ENCODE measurements around the gene PUS1. TPM values are rescaled to one million over a fixed set of nuclear protein-coding genes. Genes with fewer than 3 reads are reported as not detected.

The PUS1 gene
- total RNA-seq, 1 experiment from 2014 or later = 117 TPM

DNA sequence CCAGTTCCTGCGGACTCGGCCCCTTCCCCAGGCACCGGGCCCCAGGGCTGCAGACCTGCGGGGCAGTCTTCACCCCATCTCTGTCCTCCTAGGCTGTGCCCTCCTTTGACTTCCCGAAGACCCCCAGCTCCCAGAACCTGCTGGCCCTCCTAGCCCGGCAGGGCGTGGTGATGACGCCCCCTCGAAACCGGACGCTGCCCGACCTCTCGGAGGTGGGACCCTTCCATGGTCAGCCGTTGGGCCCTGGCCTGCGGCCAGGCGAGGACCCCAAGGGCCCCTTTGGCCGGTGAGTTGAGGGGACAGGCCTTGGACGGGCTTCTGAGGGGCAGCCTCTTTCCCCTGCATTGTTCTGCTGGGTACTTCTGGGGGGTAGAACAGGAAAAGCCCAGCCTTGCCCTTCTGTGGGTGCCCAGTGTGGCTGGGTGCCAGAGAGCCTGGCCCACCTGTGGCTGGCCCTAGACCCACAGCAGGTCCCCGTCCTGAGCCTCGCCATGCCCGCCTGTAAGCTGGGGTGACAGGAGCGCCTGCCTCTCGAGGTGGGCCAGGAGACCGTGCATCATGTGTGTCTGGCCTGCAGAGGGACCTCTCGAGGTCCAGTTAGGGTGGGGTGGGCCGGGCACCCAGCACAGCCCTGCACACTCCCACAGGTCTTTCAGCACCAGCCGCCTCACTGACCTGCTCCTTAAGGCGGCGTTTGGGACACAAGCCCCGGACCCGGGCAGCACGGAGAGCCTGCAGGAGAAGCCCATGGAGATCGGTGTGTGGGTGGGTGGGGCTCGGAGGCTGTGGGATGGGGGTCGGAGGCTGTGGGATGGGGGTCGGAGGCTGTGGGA lies 12.6 kb upstream of the PUS1 start:
- Histone ChIP-seq H2BK120ac (ENCODE audit: low read depth, low read length, poor library complexity, severe bottlenecking) (no peak overlapping the region), H2BK12ac (ENCODE audit: insufficient read length, low read depth, low read length) (no peak overlapping the region), H3K79me1 (ENCODE audit: insufficient read depth, low read depth, low read length, poor library complexity, severe bottlenecking) (no peaks in the 10 kb centered on the region), H2BK20ac (ENCODE audit: low read depth, low read length, poor library complexity, severe bottlenecking) (no peak overlapping the region), H2BK15ac (ENCODE audit: low read depth, low read length) (no peak overlapping the region), H3K9me3 (ENCODE audit: control insufficient read depth, low read depth, low read length) (no peaks in the 10 kb centered on the region), H4K91ac (ENCODE audit: insufficient read length, low read depth, low read length) (no peak overlapping the region), H4K20me1 (ENCODE audit: control insufficient read depth, insufficient read depth, insufficient read length) (peaks cover 3% of the 10 kb centered on the region), H3K23ac (ENCODE audit: insufficient read length, low read depth, low read length) (no peak overlapping the region), H3K14ac (ENCODE audit: insufficient read depth, low read length) (no peak overlapping the region), H3K27ac (ENCODE audit: insufficient read length, low read depth, low read length) (no peak overlapping the region), H2AFZ (ENCODE audit: low read length) (no peak overlapping the region), H3K4me1 (ENCODE audit: insufficient read depth, low read length) (no peaks in the 10 kb centered on the region), H4K8ac (replicated peaks; ENCODE audit: insufficient read length, low read depth, low read length) (no peak overlapping the region), H3K4me2 (ENCODE audit: insufficient read depth, insufficient read length, low read length) (no peak overlapping the region), H3K27me3 (ENCODE audit: insufficient read depth, low read length) (no peaks in the 10 kb centered on the region), H3T11ph (ENCODE audit: low read length) (no peak overlapping the region), H3K56ac (ENCODE audit: insufficient read length, low read depth, low read length) (no peak overlapping the region), H3K18ac (ENCODE audit: insufficient read length, low read depth, low read length) (no peak overlapping the region), H4K5ac (ENCODE audit: insufficient read length, low read depth, low read length) (no peak overlapping the region), H3K79me2 (ENCODE audit: insufficient read depth, low read length) (no peaks in the 10 kb centered on the region), H3K4ac (ENCODE audit: low read depth, low read length) (no peak overlapping the region), H2AK5ac (ENCODE audit: insufficient read length, low read length) (no peak overlapping the region), H2BK5ac (ENCODE audit: insufficient read length, low read length) (no peak overlapping the region), H3K9ac (ENCODE audit: extremely low read depth, insufficient read length, low read length) (no peak overlapping the region), H3K23me2 (ENCODE audit: insufficient read length, low read depth, low read length, poor library complexity, severe bottlenecking) (no peaks in the 10 kb centered on the region)
- Mint-ChIP-seq H3K36me3 (ENCODE audit: insufficient read depth in 1 of 3, low read depth in 3 of 3) (peaks cover 6 to 51% (median 41%) of the 10 kb centered on the region in 3 experiments; a peak in 6 of 7 replicates), H3K27ac (peak overlapping the region in 1 of 3 experiments; percentile 35; a peak in 1 of 7 replicates), H3K4me1 (0 out of 4 replicates have a peak, but pooled peaks cover 0 to 2% of the 10 kb centered on the region in 2 experiments), H3K9me3 (no peaks in the 10 kb centered on the region), H3K4me3 (no peak overlapping the region), H3K27me3 (ENCODE audit: low read depth) (no peaks in the 10 kb centered on the region)
- no peak for DNase-seq
- no peak for TF ChIP-seq CTCF (conservative IDR thresholded peaks at IDR 0.05)
- WGBS (ENCODE audit: extremely low coverage, insufficient read length, low lambda C conversion rate) = no CpG with 5 or more reads among the region's 36 CpGs

Measured in H9 (cell line).